ENCODE measurements around the gene VANGL1. TPM values are rescaled to one million over a fixed set of nuclear protein-coding genes. Genes with fewer than 3 reads are reported as not detected.
A peak's percentile ranks its signal among the peaks of the same experiment; 100 is the strongest.

VANGL1 gene
- total RNA-seq, 1 donor from 2014 or later = 9.1 TPM

GRCh38 chr1:115666702-115667101 is 24.9 kb downstream of the VANGL1 start:
- peak; percentile 61 for DNase-seq (ENCODE audit: low read depth)

GRCh38 chr1:115668579-115668978 is 26.8 kb downstream of the VANGL1 start:
- DNase-seq (ENCODE audit: low read depth) = peak; percentile 78

GRCh38 chr1:115669002-115669673 is 27.4 kb downstream of the VANGL1 start:
- DNase-seq (ENCODE audit: low read depth) = no peak

- DNase-seq (ENCODE audit: low read depth) = no peak
Observed at GRCh38 chr1:115669886-115670285, 28.1 kb downstream of the VANGL1 start.

- DNase-seq (ENCODE audit: low read depth) = peak; percentile 93
Observed at GRCh38 chr1:115670476-115671175, 28.9 kb downstream of the VANGL1 start.

- DNase-seq (ENCODE audit: low read depth) = peak; percentile 60
Observed at GRCh38 chr1:115671176-115671934, 29.6 kb downstream of the VANGL1 start.

- DNase-seq (ENCODE audit: low read depth) = no peak
Observed at GRCh38 chr1:115672224-115673009, 30.6 kb downstream of the VANGL1 start.

GRCh38 chr1:115676498-115677181 is 34.9 kb downstream of the VANGL1 start:
- no peak for DNase-seq (ENCODE audit: low read depth)

- DNase-seq (ENCODE audit: low read depth) = peak; percentile 68
Observed at GRCh38 chr1:115677182-115677555, 35.4 kb downstream of the VANGL1 start.

GRCh38 chr1:115677565-115677964 is 35.8 kb downstream of the VANGL1 start:
- no peak for DNase-seq (ENCODE audit: low read depth)

GRCh38 chr1:115678141-115678540 is 36.4 kb downstream of the VANGL1 start:
- DNase-seq (ENCODE audit: low read depth) = peak; percentile 24

GRCh38 chr1:115679141-115679611 is 37.4 kb downstream of the VANGL1 start:
- DNase-seq (ENCODE audit: low read depth) = peak; percentile 74

GRCh38 chr1:115680730-115681111 is 39.0 kb downstream of the VANGL1 start:
- peak; percentile 22 for DNase-seq (ENCODE audit: low read depth)

GRCh38 chr1:115682792-115683191 is 41.0 kb downstream of the VANGL1 start:
- no peak for DNase-seq (ENCODE audit: low read depth)

- DNase-seq (ENCODE audit: low read depth) = no peak
Observed at GRCh38 chr1:115685029-115685705, 43.4 kb downstream of the VANGL1 start.

GRCh38 chr1:115687744-115688143 is 46.0 kb downstream of the VANGL1 start:
- no peak for DNase-seq (ENCODE audit: low read depth)

GRCh38 chr1:115690972-115691371 is 49.2 kb downstream of the VANGL1 start:
- no peak for DNase-seq (ENCODE audit: low read depth)

GRCh38 chr1:115692224-115692623 is 50.5 kb downstream of the VANGL1 start:
- peak; percentile 62 for DNase-seq (ENCODE audit: low read depth)

- DNase-seq (ENCODE audit: low read depth) = no peak
Observed at GRCh38 chr1:115694805-115695204, 53.0 kb downstream of the VANGL1 start.

- DNase-seq (ENCODE audit: low read depth) = no peak
Observed at GRCh38 chr1:115697619-115698018, 55.8 kb downstream of the VANGL1 start.

Data from myocyte (in vitro differentiated cells).